ENCODE measurements around the gene SDK1.

The SDK1 gene

GRCh38 chr7:3844540-3845151 lies 543.6 kb downstream of the SDK1 start:
- no peak for DNase-seq

- DNase-seq = no peak
Observed at GRCh38 chr7:3846738-3847137, 545.7 kb downstream of the SDK1 start.

- DNase-seq = no peak
Observed at GRCh38 chr7:3847336-3847735, 546.3 kb downstream of the SDK1 start.

GRCh38 chr7:3859431-3859830 lies 558.4 kb downstream of the SDK1 start:
- no peak for DNase-seq

GRCh38 chr7:3860932-3861331 lies 559.9 kb downstream of the SDK1 start:
- DNase-seq = no peak

- no peak for DNase-seq
Observed at GRCh38 chr7:3861386-3861785, 560.3 kb downstream of the SDK1 start.

GRCh38 chr7:3861941-3862340 lies 560.9 kb downstream of the SDK1 start:
- DNase-seq = no peak

- no peak for DNase-seq
Observed at GRCh38 chr7:3862774-3863173, 561.7 kb downstream of the SDK1 start.

GRCh38 chr7:3866277-3866676 lies 565.2 kb downstream of the SDK1 start:
- DNase-seq = no peak

GRCh38 chr7:3867863-3868262 lies 566.8 kb downstream of the SDK1 start:
- DNase-seq = no peak

GRCh38 chr7:3879355-3880075 lies 578.5 kb downstream of the SDK1 start:
- no peak for DNase-seq

- DNase-seq = no peak
Observed at GRCh38 chr7:3880228-3880987, 579.4 kb downstream of the SDK1 start.

- no peak for DNase-seq
Observed at GRCh38 chr7:3882782-3883181, 581.7 kb downstream of the SDK1 start.

GRCh38 chr7:3884543-3884942 lies 583.5 kb downstream of the SDK1 start:
- no peak for DNase-seq

GRCh38 chr7:3887096-3887690 lies 586.1 kb downstream of the SDK1 start:
- DNase-seq = no peak

GRCh38 chr7:3888096-3888495 lies 587.0 kb downstream of the SDK1 start:
- no peak for DNase-seq

GRCh38 chr7:3892157-3892556 lies 591.1 kb downstream of the SDK1 start:
- DNase-seq = no peak

GRCh38 chr7:3892686-3893085 lies 591.6 kb downstream of the SDK1 start:
- no peak for DNase-seq

- no peak for DNase-seq
Observed at GRCh38 chr7:3893151-3893788, 592.2 kb downstream of the SDK1 start.

GRCh38 chr7:3893789-3894153 lies 592.7 kb downstream of the SDK1 start:
- DNase-seq = no peak

- no peak for DNase-seq
Observed at GRCh38 chr7:3895341-3896116, 594.5 kb downstream of the SDK1 start.

GRCh38 chr7:3896169-3896765 lies 595.2 kb downstream of the SDK1 start:
- DNase-seq = no peak

Measured in stimulated activated CD4-positive, alpha-beta T cell treated with anti-CD3 and anti-CD28 coated beads, Interleukin-12 subunit alpha, Interleukin-12 subunit beta, amount 100 ng/mL, for 4 hours (primary cell).